ENCODE data around the gene SMAD2.

Gene SMAD2

GRCh38 chr18:47930931-47931717, 665 bp upstream of the SMAD2 start:
- peak; percentile 98 for DNase-seq

DNA sequence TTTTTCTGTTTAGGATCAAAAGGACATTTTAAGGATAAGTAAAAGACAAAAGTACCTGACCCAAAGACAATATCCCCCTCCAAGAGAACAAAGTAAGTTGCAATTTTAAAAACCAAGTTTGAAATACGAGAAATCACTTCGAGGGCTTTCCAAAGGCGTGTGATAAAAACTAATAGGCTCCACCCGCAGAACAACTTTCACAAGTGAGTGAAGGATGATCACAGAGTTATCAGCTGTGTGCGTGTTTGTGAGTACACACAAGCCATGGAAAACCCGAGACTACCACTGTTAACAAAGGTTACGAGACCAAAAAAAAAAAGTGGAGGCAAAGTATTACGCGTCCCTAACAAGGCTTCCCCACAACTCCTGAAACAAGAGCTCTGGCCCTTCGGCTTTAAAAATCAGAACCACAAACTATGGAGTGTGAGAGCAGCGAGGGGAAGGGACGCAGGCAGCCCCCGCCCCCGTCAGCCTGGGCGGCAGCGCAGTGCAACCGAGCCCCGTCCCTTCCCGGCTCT, 719 bp downstream of the SMAD2 start:
- no peak for DNase-seq

GRCh38 chr18:47928466-47928865, 2.0 kb downstream of the SMAD2 start:
- no peak for DNase-seq

DNA sequence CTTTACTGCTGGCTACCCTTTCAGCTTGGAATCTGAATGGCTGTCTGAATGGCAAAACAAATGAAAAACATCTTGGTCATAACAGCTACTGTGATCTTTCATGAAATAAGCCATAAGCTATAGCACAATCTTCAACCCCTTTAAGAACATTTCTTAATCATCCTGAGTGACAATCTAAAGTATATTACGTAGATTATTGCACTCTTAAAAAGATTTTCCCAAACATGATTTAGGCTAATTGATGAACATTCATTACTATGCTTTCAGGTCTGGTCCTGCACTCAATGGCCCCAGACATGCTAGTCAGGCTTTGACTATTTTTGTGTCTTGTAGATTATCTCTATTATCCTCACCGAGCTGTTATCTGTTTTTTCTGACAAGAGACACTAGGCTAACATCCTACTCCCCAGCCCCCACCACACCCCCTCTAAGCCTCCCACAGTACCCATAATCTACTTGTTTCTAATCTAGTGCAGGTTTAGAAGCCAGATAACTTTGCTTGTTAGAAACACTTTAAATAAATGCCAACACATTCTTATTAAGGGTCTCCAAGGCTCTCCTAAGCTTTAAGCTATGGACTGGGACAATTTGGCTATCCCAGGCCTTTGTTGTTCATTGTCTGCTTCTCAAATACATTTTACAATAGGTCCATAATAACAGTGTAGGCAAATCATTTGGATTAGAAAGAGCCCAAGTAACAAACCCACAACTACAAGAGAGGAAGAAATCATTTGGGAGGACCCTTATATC, 4.2 kb downstream of the SMAD2 start:
- DNase-seq = no peak

- DNase-seq = no peak
Observed at GRCh38 chr18:47919916-47920315, 10.5 kb downstream of the SMAD2 start.

GRCh38 chr18:47917923-47918610, 12.4 kb downstream of the SMAD2 start:
- DNase-seq = no peak

GRCh38 chr18:47915930-47916329, 14.5 kb downstream of the SMAD2 start:
- DNase-seq = no peak

- DNase-seq = no peak
Observed at GRCh38 chr18:47915229-47915628, 15.2 kb downstream of the SMAD2 start.

- DNase-seq = no peak
Observed at GRCh38 chr18:47912794-47913585, 17.5 kb downstream of the SMAD2 start.

GRCh38 chr18:47912343-47912742, 18.1 kb downstream of the SMAD2 start:
- no peak for DNase-seq

- DNase-seq = no peak
Observed at GRCh38 chr18:47911877-47912276, 18.6 kb downstream of the SMAD2 start.

DNA sequence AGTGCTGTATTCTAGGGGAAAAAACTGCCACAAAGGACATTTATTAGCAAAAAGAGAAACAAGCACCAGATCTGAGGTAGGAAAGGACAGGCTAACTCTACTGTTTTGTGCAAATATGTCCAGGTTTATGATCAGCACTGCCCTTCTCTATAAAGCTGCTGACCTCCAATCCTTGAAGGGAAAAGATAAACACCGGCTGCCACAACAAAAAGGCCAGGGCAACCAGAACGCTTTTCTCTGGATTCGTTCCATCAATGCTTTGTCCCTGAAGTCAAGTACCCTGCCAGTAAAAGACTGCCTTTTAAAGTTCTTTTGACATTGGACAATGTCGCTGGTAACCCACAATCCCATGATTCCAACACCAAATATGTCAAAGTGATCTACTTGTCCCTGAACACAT, 21.0 kb downstream of the SMAD2 start:
- no peak for DNase-seq

DNA sequence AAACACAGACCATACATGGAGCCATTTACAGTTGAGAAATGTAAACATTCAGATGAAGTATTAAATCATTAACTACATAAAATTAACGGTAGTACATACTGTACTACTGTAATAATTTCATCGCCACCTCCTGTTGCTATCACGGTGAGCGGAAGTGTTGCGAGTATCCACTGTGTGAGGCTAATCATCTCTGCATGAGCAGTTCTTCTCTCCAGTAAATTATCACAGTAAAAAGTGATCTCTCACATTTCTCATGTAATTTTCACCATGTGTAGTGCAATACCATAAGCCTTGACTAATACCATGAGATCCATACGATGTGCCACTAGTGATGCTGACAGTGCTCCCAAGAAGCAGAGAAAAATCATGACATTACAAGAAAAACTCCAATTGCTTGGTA, 21.9 kb downstream of the SMAD2 start:
- DNase-seq = no peak

DNA sequence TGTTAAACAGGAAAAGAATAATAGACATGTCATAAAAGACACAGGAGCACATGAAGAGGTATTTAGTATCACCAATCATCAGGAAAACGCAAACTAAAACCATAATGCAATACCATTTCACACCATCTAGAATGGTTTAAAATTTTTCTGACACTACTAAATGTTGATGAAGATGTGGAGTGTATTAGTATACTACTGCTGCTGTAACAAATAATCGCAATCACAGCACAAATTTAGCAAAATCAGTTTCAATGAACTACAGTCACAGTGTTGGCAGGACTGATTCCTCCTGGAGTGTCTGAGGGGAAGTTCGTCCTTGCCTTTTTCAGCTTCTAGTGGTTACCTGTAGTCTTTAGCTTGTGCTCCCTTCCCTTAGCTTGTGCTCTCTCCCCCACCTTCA, 24.1 kb downstream of the SMAD2 start:
- DNase-seq = no peak

GRCh38 chr18:47903809-47904208, 26.6 kb downstream of the SMAD2 start:
- DNase-seq = no peak

DNA sequence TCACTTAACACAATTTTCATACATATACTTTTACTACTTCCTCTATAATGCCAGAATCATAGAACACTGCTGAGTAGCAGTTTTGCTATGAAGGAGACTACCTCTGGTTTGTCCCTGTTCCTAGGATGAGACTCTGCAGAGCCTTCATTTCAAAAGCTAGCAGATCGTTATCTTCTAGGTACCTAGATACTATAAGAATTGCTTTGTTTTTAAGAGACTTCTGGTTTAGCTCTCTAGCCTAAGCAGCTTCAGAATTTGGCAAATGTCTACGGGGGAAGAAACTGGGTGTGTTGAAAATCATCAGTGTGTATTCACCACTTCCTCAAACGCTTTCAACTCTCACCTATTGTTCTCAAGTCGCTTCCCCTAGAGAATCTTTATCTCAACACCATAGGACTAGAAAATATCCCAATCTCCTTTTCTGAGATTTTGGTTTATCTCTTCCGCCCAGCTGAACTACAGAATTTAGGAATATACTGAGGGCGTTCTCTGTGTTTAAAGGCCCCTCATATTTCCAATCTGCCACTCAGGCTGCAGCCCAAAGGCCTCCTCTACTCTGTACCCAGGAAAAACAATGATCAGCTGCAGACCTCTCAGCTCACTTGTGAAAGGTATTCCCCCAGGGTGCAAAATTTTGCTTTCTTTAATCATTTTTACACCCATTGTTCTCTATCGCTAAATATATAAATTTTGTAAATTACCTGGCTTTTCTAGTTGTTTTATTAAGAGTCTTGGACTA, 28.7 kb downstream of the SMAD2 start:
- no peak for DNase-seq

DNA sequence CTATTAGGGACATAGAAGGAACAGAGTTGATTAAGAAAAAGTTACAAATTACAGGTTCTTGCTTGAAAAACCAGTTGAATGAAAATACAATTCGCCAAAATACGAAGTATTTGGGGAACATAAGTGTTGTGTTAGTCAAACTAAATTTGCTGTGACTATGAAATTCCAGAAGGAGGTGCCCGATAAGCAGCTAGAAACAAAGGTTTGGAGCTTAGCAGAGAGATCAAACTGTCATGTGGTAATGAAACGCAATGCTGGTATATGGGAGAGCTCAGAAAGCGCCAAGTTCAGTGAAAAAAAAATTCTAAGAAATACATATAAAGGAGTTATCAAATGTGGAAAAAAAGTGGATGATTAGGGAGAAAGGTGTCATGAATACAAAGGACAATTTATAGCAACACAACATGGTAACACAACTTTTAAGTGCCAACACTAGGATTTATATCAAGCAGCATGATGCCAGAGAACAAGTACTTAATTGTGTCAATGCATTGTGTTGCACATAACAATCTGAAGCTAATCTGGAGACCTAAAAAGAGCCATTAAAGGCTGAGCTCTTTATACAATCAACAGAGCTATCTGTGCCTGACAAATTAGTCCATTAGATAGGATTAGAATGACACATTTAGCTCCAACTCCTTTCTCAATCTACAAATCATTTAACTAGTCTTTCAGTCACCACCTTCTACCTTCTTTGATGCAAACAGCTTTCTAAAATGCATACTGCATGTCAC, 31.2 kb downstream of the SMAD2 start:
- DNase-seq = peak; percentile 13

GRCh38 chr18:47898696-47899095, 31.8 kb downstream of the SMAD2 start:
- no peak for DNase-seq

GRCh38 chr18:47898055-47898454, 32.4 kb downstream of the SMAD2 start:
- DNase-seq = no peak

GRCh38 chr18:47895565-47896250, 34.8 kb downstream of the SMAD2 start:
- DNase-seq = no peak

Measured in NCI-H1436 (cell line).